ENCODE data around the gene CTBP2. TPM values are rescaled to one million over a fixed set of nuclear protein-coding genes. Genes with fewer than 3 reads are reported as not detected.
A peak's percentile ranks its signal among the peaks of the same experiment; 100 is the strongest.

CTBP2 gene
- total RNA-seq, 1 experiment from 2014 or later: 97.2 TPM

DNA sequence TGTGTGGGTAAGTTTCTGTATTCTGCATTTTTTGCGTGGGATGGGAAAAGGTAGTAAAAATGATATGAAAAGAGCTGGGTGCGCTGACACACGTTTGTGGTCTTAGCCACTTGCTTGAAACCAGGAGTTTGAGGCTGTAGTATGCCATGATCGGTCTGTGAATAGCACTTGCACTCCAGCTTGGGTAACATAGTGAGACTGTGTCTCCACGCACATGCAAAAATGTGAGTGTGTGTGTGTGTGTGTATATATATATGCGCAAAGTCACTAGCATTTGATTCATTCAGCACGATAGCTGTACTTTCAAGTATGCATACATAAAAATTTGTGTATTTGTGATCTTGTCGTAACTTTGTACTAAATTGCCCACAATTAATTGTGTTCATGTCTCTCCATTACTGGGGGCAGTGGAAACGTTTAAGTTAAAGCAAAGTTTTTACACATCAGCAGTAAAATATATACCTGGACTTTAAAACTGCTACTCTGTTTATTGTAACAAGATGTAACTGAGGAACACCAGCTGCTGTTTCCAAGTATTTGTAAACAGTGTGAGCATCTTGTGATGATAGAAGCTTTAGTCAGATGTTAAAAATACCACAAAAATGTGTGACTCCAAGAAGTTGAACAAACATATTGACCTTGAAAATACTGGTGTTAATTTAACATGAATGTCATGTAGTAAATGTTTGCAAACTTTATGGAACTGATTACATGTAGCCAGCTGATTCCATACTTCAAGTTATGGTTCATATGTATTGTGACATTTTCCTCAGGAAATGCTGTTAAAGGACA, 216.9 kb downstream of the CTBP2 start:
- ChIA-PET POLR2A (no interaction called here), CTCF (interaction anchor here (0.7 kb wide), 2 partner anchors 26 to 227 kb away, joined by 5 to 6 read pairs; no protein-coding TSS in a partner anchor)
- no TSS peak for BruUV-seq (replicated peaks)
- no peaks in the 10 kb centered on the region for H3K4me1 Mint-ChIP-seq (ENCODE audit: low read depth, unreplicated experiment)
- intact Hi-C loops (cut with micrococcal nuclease; ENCODE audit: unreplicated experiment): no loop called here
- H3K4me3 Mint-ChIP-seq (ENCODE audit: unreplicated experiment): no peak overlapping the region
- H3K9me3 ChIP-seq: no peaks in the 10 kb centered on the region
- TF ChIP-seq, protein P1, sequence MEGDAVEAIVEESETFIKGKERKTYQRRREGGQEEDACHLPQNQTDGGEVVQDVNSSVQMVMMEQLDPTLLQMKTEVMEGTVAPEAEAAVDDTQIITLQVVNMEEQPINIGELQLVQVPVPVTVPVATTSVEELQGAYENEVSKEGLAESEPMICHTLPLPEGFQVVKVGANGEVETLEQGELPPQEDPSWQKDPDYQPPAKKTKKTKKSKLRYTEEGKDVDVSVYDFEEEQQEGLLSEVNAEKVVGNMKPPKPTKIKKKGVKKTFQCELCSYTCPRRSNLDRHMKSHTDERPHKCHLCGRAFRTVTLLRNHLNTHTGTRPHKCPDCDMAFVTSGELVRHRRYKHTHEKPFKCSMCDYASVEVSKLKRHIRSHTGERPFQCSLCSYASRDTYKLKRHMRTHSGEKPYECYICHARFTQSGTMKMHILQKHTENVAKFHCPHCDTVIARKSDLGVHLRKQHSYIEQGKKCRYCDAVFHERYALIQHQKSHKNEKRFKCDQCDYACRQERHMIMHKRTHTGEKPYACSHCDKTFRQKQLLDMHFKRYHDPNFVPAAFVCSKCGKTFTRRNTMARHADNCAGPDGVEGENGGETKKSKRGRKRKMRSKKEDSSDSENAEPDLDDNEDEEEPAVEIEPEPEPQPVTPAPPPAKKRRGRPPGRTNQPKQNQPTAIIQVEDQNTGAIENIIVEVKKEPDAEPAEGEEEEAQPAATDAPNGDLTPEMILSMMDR (IDR thresholded peaks at IDR 0.05; ENCODE audit: insufficient read depth in 1 of 2, low read depth in 1 of 2, low read length in 1 of 2, severe bottlenecking in 1 of 2, unreplicated experiment in 1 of 2): no peak
- DNase-seq: no peak
- H3K9me3 Mint-ChIP-seq (ENCODE audit: unreplicated experiment): no peaks in the 10 kb centered on the region
- no peaks in the 10 kb centered on the region for H3K27me3 ChIP-seq (replicated peaks; ENCODE audit: control insufficient read depth, insufficient read depth, low read length)
- H3K27me3 Mint-ChIP-seq (ENCODE audit: insufficient read depth, unreplicated experiment): no peaks in the 10 kb centered on the region
- no peaks in the 10 kb centered on the region; the same call in 1 of the 2 replicates for H3K36me3 ChIP-seq (ENCODE audit: control insufficient read depth, insufficient read depth, low read length)
- 0 out of 2 replicates have a peak, but pooled peaks cover 5% of the 10 kb centered on the region for H3K4me1 ChIP-seq
- no peak overlapping the region for H3K27ac Mint-ChIP-seq (ENCODE audit: unreplicated experiment)
- peaks cover 31% of the 10 kb centered on the region for H3K36me3 Mint-ChIP-seq (ENCODE audit: insufficient read depth, unreplicated experiment)
- H3K4me3 ChIP-seq (ENCODE audit: low read depth, low read length): no peak overlapping the region

DNA sequence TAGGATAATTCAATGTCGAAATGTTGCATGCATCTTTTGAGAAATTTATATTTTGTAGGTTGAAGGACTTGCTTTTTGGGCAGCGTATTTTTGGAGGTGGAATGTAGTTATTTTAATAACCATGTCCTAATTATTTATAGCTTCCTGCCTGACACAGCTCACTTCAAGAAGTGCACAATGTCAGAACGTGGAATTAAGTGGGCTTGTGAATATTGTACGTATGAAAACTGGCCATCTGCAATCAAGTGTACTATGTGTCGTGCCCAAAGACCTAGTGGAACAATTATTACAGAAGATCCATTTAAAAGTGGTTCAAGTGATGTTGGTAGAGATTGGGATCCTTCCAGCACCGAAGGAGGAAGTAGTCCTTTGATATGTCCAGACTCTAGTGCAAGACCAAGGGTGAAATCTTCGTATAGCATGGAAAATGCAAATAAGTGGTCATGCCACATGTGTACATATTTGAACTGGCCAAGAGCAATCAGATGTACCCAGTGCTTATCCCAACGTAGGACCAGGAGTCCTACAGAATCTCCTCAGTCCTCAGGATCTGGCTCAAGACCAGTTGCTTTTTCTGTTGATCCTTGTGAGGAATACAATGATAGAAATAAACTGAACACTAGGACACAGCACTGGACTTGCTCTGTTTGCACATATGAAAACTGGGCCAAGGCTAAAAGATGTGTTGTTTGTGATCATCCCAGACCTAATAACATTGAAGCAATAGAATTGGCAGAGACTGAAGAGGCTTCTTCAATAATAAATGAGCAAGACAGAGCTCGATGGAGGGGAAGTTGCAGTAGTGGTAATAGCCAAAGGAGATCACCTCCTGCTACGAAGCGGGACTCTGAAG, 217.8 kb downstream of the CTBP2 start:
- no peaks in the 10 kb centered on the region for H3K9me3 Mint-ChIP-seq (ENCODE audit: unreplicated experiment)
- H3K9me3 ChIP-seq: no peaks in the 10 kb centered on the region
- CTCF ChIA-PET: no interaction called here
- no peak for DNase-seq
- peaks cover 31% of the 10 kb centered on the region for H3K36me3 Mint-ChIP-seq (ENCODE audit: insufficient read depth, unreplicated experiment)
- 0 out of 2 replicates have a peak, but pooled peaks cover 5% of the 10 kb centered on the region for H3K4me1 ChIP-seq
- H3K27me3 Mint-ChIP-seq (ENCODE audit: insufficient read depth, unreplicated experiment): no peaks in the 10 kb centered on the region
- POLR2A ChIA-PET: no interaction called here
- H3K27me3 ChIP-seq (replicated peaks; ENCODE audit: control insufficient read depth, insufficient read depth, low read length): no peaks in the 10 kb centered on the region
- BruUV-seq (replicated peaks): TSS peak; percentile 32
- H3K36me3 ChIP-seq (ENCODE audit: control insufficient read depth, insufficient read depth, low read length): no peaks in the 10 kb centered on the region; the same call in 1 of the 2 replicates
- no peak overlapping the region for H3K4me3 ChIP-seq (ENCODE audit: low read depth, low read length)
- TF ChIP-seq, protein P1 (IDR thresholded peaks at IDR 0.05; ENCODE audit: insufficient read depth in 1 of 2, low read depth in 1 of 2, low read length in 1 of 2, severe bottlenecking in 1 of 2, unreplicated experiment in 1 of 2): no peak
- no peak overlapping the region for H3K27ac Mint-ChIP-seq (ENCODE audit: unreplicated experiment)
- no peaks in the 10 kb centered on the region for H3K4me1 Mint-ChIP-seq (ENCODE audit: low read depth, unreplicated experiment)
- H3K4me3 Mint-ChIP-seq (ENCODE audit: unreplicated experiment): no peak overlapping the region
- intact Hi-C loops (cut with micrococcal nuclease; ENCODE audit: unreplicated experiment): no loop called here

DNA sequence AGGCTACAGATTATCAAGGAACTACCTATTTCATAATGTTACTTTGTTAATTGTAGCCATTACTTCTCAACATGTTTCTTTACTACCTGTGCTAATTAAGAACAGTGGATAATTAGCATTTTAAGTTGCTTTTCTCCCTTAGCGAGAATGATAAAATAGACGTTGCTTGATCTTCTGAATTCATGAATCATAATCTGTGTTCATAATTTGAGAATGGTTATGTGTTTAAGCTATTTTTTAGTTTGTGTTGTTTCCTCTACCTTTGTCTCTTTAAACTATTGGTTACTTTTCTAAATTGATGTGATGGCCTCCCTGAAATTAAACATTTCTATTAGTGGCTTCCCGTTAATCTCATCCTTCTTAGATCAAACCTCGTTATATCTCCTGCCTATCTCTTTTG, 218.5 kb downstream of the CTBP2 start, which contains the start of gene ZRANB1:
Gene ZRANB1 (plus strand): TSS at position 301 of the 400 bp plus-strand sequence. CDS start 371 bp downstream, outside the sequence.
- BruUV-seq (replicated peaks): no TSS peak
- Histone ChIP-seq H3K4me3 (ENCODE audit: low read depth, low read length) (no peak within 1 kb of the TSS), H3K27me3 (replicated peaks; ENCODE audit: control insufficient read depth, insufficient read depth, low read length) (no peaks in the 10 kb centered on the region), H3K4me1 (0 out of 2 replicates have a peak, but pooled peaks cover 5% of the 10 kb centered on the region), H3K36me3 (ENCODE audit: control insufficient read depth, insufficient read depth, low read length) (no peaks in the 10 kb centered on the region; the same call in 1 of the 2 replicates), H3K9me3 (no peaks in the 10 kb centered on the region)
- intact Hi-C loops (cut with micrococcal nuclease; ENCODE audit: unreplicated experiment): no loop called here
- POLR2A ChIA-PET: no interaction called here
- Mint-ChIP-seq H3K4me1 (ENCODE audit: low read depth, unreplicated experiment) (no peaks in the 10 kb centered on the region), H3K36me3 (ENCODE audit: insufficient read depth, unreplicated experiment) (peaks cover 31% of the 10 kb centered on the region), H3K27me3 (ENCODE audit: insufficient read depth, unreplicated experiment) (no peaks in the 10 kb centered on the region), H3K27ac (ENCODE audit: unreplicated experiment) (no peak within 1 kb of the TSS), H3K9me3 (ENCODE audit: unreplicated experiment) (no peaks in the 10 kb centered on the region), H3K4me3 (ENCODE audit: unreplicated experiment) (no peak within 1 kb of the TSS)
- CTCF ChIA-PET: no interaction called here
- TF ChIP-seq, protein P1 (IDR thresholded peaks at IDR 0.05; ENCODE audit: insufficient read depth in 1 of 2, low read depth in 1 of 2, low read length in 1 of 2, severe bottlenecking in 1 of 2, unreplicated experiment in 1 of 2): no peak
- no peak for DNase-seq
